Measurements from ENCODE around the gene DNMBP. TPM values are rescaled to one million over a fixed set of nuclear protein-coding genes. Genes with fewer than 3 reads are reported as not detected.

DNMBP gene
- total and polyA plus RNA-seq, 2 experiments from 2014 or later = 13.4 to 31.2 TPM

- Mint-ChIP-seq H3K27ac (no peak overlapping the region), H3K9me3 (no peaks in the 10 kb centered on the region), H3K4me3 (no peak overlapping the region), H3K4me1 (peaks cover 18% of the 10 kb centered on the region; the same call in 2 of the 3 replicates), H3K27me3 (ENCODE audit: insufficient read depth, low read depth, poor library complexity) (peaks cover 2% of the 10 kb centered on the region), H3K36me3 (ENCODE audit: low read depth) (no peaks in the 10 kb centered on the region)
- ATAC-seq (no peak), DNase-seq (ENCODE audit: low spot score) (no peak)
- H3K36me3 ChIP-seq (ENCODE audit: insufficient read depth) = no peaks in the 10 kb centered on the region
- no peaks in the 10 kb centered on the region for H3K9me2 ChIP-seq (ENCODE audit: insufficient read depth)
- H3K79me2 ChIP-seq (replicated peaks; ENCODE audit: insufficient read depth) = no peaks in the 10 kb centered on the region; the same call in 1 of the 2 replicates
- no peaks in the 10 kb centered on the region for H3K27me3 ChIP-seq (ENCODE audit: insufficient read depth)
- H4K20me1 ChIP-seq (replicated peaks; ENCODE audit: insufficient read depth) = no peaks in the 10 kb centered on the region
- H2AFZ ChIP-seq = no peak overlapping the region
- no peak overlapping the region for H3K4me3 ChIP-seq
- TF ChIP-seq ETS1 (IDR thresholded peaks at IDR 0.05) = no peak
- no peak for TF ChIP-seq NANOG (IDR thresholded peaks at IDR 0.05; ENCODE audit: borderline replicate concordance)
- TF ChIP-seq EZH2phosphoT487 (IDR thresholded peaks at IDR 0.05; ENCODE audit: unreplicated experiment) = no peak
- TF ChIP-seq ZNF331 (CRISPR knock-in tag; IDR thresholded peaks at IDR 0.05; ENCODE audit: low read depth) = no peak
- TF ChIP-seq REST (IDR thresholded peaks at IDR 0.05; ENCODE audit: unreplicated experiment) = no peak
- no peak for TF ChIP-seq ZNF114 (CRISPR knock-in tag; IDR thresholded peaks at IDR 0.05)
- no peak for TF ChIP-seq CREB1 (CRISPR knock-in tag; IDR thresholded peaks at IDR 0.05; ENCODE audit: low read depth)
- TF ChIP-seq EZH2 (IDR thresholded peaks at IDR 0.05; ENCODE audit: low read depth, unreplicated experiment) = no peak
- TF ChIP-seq JUNB (IDR thresholded peaks at IDR 0.05; ENCODE audit: unreplicated experiment) = no peak
- TF ChIP-seq CTCF (conservative IDR thresholded peaks at IDR 0.05; ENCODE audit: low read depth in 2 of 2) = no peak
- TF ChIP-seq STAT1 (IDR thresholded peaks at IDR 0.05; ENCODE audit: unreplicated experiment) = no peak
- no peak for TF ChIP-seq POLR2AphosphoS5 (IDR thresholded peaks at IDR 0.05; ENCODE audit: low read depth)
- TF ChIP-seq ZNF462 (CRISPR knock-in tag; IDR thresholded peaks at IDR 0.05) = no peak
- H3F3A ChIP-seq (replicated peaks; ENCODE audit: low read depth) = no peaks in the 10 kb centered on the region
- H3K4me2 ChIP-seq = no peak overlapping the region
- H3K4me1 ChIP-seq (ENCODE audit: insufficient read depth) = no peaks in the 10 kb centered on the region
- no peak overlapping the region for H3K27ac ChIP-seq (ENCODE audit: low read depth)
These were observed 30.6 kb downstream of the DNMBP start for GRCh38 chr10:99979066-99979685.

Measured in GM23338 (cell line).